OCI-LY3 (cell line): Measurements from ENCODE around the gene APPL1.

Experiments used
- EZH2phosphoT487 ChIP-seq: fragments of 200-600 bp; shearing (Covaris generic); IDR thresholded peaks from 2 replicates; pipeline ENCODE4 v1.6.1; 2018; ENCODE audit warnings: antibody characterized with exemption, mixed run types, low read depth
- TF ChIP-seq, protein P1 (sequence below): fragments of 200-600, 300-600 bp; sonication (generic); IDR thresholded peaks from 2 replicates; pipeline ENCODE4 v1.5.1; 2014; ENCODE audit warnings: antibody characterized with exemption, low read length, low read depth

DNA sequence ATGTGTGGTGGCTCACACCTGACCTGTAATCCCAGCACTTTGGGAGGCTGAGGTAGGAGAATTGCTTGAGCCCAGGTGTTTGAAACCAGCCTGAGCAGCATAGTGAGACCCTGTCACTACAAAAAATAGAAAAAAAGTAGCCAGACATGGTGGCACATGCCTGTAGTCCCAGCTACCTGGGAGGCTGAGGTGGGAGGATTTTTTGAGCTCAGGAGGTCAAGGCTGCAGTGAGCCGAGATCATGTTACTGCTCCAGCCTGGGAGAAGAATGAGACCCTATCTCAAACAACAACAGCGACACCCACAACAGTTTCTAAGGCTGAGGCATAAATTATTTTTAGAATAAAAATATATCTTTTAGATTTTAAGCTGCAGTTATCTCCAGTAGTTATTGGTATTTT, 6.3 kb downstream of the APPL1 start:
- TF ChIP-seq, protein P1, sequence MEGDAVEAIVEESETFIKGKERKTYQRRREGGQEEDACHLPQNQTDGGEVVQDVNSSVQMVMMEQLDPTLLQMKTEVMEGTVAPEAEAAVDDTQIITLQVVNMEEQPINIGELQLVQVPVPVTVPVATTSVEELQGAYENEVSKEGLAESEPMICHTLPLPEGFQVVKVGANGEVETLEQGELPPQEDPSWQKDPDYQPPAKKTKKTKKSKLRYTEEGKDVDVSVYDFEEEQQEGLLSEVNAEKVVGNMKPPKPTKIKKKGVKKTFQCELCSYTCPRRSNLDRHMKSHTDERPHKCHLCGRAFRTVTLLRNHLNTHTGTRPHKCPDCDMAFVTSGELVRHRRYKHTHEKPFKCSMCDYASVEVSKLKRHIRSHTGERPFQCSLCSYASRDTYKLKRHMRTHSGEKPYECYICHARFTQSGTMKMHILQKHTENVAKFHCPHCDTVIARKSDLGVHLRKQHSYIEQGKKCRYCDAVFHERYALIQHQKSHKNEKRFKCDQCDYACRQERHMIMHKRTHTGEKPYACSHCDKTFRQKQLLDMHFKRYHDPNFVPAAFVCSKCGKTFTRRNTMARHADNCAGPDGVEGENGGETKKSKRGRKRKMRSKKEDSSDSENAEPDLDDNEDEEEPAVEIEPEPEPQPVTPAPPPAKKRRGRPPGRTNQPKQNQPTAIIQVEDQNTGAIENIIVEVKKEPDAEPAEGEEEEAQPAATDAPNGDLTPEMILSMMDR: no peak
- TF ChIP-seq EZH2phosphoT487: no peak
